ENCODE measurements around the gene GMNN. TPM values are rescaled to one million over a fixed set of nuclear protein-coding genes. Genes with fewer than 3 reads are reported as not detected.
"Not testable (repeated sequence)": the region's sequence is repeated elsewhere in the genome, so short reads cannot be mapped to it uniquely, and the experiment has no call there.

Gene GMNN
- total RNA-seq, 3 donors from 2014 or later: 8.5 to 42.1 (median 27.2) TPM

DNA sequence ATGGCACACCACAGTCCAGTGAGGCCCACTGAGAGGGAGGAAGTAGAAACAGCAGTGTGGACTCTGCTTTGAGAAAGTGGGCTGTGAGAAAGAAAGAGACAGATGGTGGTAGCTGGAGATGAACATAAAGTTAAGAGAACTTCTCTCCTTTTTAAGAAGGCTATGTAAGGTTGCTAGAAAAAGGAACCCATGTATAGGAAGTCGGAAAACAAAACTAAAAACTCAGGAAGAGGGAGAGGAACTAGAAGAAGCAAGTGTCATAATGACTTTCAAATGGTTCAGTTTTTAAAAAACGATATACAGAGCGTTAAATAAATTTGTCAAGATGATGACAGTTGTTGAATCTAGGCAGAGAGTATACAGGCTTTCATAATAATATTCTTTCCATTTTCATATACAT is 25.4 kb upstream of the GMNN start:
- intact Hi-C loops (cut with DNase I; ENCODE audit: low total_unique reads): no loop called here
- Histone ChIP-seq H3K27ac (no peak overlapping the region), H3K4me1 (no peaks in the 10 kb centered on the region), H3K27me3 (no peaks in the 10 kb centered on the region), H3K9me3 (no peaks in the 10 kb centered on the region), H3K4me3 (no peak overlapping the region), H3K36me3 (no peaks in the 10 kb centered on the region)
- DNase-seq (ENCODE audit: low spot score in 2 of 2): no peak
- TF ChIP-seq POLR2A (IDR thresholded peaks at IDR 0.05) (no peak), POLR2AphosphoS5 (IDR thresholded peaks at IDR 0.05) (no peak)
- TF ChIP-seq, protein P1, sequence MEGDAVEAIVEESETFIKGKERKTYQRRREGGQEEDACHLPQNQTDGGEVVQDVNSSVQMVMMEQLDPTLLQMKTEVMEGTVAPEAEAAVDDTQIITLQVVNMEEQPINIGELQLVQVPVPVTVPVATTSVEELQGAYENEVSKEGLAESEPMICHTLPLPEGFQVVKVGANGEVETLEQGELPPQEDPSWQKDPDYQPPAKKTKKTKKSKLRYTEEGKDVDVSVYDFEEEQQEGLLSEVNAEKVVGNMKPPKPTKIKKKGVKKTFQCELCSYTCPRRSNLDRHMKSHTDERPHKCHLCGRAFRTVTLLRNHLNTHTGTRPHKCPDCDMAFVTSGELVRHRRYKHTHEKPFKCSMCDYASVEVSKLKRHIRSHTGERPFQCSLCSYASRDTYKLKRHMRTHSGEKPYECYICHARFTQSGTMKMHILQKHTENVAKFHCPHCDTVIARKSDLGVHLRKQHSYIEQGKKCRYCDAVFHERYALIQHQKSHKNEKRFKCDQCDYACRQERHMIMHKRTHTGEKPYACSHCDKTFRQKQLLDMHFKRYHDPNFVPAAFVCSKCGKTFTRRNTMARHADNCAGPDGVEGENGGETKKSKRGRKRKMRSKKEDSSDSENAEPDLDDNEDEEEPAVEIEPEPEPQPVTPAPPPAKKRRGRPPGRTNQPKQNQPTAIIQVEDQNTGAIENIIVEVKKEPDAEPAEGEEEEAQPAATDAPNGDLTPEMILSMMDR (IDR thresholded peaks at IDR 0.05): no peak

DNA sequence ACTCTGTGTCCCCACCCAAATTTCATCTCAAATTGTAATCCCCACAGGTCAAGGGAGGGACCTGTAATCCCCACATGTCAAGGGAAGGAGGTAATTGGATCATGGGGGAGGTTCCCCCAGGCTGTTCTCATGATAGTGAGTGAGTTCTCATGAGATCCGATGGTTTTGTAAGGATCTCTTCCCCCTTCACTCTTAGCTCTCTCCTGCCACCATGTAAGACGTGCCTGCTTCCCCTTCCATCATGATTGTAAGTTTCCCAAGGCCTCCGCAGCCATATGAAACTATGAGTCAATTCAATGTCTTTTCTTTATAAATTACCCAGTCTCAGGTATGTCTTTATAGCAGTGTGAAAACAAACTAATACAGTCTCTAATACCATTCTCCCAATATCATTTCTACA is 23.9 kb upstream of the GMNN start:
- H3K36me3 ChIP-seq; DNase-seq (ENCODE audit: low spot score in 2 of 2); intact Hi-C loops (cut with DNase I; ENCODE audit: low total_unique reads); H3K4me3 ChIP-seq; H3K4me1 ChIP-seq; H3K27me3 ChIP-seq; H3K27ac ChIP-seq; H3K9me3 ChIP-seq: not testable (repeated sequence)

DNA sequence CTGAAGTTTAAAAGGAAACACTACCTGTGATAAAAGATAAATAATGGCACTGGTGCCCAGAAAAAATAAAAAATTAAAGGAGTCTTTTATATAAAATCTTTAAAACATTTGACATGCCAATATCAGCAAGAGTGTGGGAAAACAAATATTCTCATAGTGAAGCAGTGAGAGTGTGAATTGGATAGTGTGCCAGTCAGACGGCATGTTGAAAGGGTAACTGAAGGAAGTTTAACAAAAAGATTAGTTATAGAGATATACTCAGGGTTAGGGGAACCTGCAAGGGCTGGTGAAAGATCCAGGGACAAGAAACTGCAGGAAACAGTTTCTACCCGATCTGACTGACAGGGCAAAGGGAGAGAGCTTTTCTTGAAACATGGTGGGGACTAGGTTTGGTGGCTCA is 22.2 kb upstream of the GMNN start:
- intact Hi-C loops (cut with DNase I; ENCODE audit: low total_unique reads): no loop called here
- Histone ChIP-seq H3K4me3 (no peak overlapping the region), H3K27ac (no peak overlapping the region), H3K9me3 (no peaks in the 10 kb centered on the region), H3K27me3 (no peaks in the 10 kb centered on the region), H3K4me1 (no peaks in the 10 kb centered on the region), H3K36me3 (no peaks in the 10 kb centered on the region)
- no peak for DNase-seq (ENCODE audit: low spot score in 2 of 2)
- TF ChIP-seq, protein P1 (IDR thresholded peaks at IDR 0.05): no peak
- TF ChIP-seq POLR2A (IDR thresholded peaks at IDR 0.05) (no peak), POLR2AphosphoS5 (IDR thresholded peaks at IDR 0.05) (no peak)

DNA sequence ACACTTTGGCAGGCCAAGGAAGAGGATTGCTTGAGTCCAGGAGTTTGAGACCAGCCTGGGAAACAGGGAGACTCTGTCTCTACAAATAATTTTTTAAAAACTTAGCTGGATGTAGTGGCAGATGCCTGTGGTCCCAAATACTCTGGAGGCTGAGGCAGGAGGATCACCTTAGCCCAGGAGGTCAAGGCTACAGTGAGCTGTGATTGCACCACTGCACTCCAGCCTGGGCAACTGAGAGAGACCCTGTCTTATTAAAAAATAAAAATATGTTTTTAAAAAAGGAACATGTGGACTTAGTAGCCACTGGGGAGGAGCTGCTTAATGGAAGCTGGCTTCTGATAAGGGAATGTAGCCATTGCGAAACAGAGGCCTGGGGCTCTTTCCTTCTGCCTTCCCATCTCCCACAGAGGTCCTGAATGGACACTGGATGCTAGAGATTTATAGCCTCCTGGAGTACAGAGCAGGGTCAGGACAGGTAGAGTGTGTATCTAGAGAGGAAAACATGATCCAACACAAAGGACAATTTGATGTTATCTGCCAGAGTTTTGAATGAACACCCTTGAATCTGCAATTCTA is 21.7 kb upstream of the GMNN start:
- intact Hi-C loops (cut with DNase I; ENCODE audit: low total_unique reads): no loop called here
- Histone ChIP-seq H3K4me1 (no peaks in the 10 kb centered on the region), H3K9me3 (no peaks in the 10 kb centered on the region), H3K27me3 (no peaks in the 10 kb centered on the region), H3K27ac (no peak overlapping the region), H3K36me3 (no peaks in the 10 kb centered on the region), H3K4me3 (no peak overlapping the region)
- DNase-seq (ENCODE audit: low spot score in 2 of 2): no peak
- TF ChIP-seq, protein P1 (IDR thresholded peaks at IDR 0.05): no peak
- TF ChIP-seq POLR2AphosphoS5 (IDR thresholded peaks at IDR 0.05): no peak
- no peak for TF ChIP-seq POLR2A (IDR thresholded peaks at IDR 0.05)

DNA sequence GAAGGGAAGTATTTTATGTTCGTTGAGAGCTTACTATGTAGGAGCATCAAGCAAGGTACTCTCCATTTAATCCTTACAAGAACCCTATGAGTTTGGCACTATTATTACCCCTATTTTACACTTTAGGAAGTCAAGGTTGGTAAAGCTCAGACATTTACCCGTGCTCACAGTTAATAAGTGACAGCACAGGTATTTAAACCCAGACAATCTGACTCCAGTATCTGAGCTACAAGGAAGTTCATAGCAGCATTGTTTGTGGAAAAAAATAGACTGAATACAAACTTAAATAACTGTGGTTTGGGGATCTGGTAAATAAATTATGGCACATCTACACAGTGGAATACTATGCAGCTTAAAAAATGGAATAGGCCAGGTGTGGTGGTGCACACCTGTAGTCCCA is 21.2 kb upstream of the GMNN start:
- Histone ChIP-seq H3K27me3 (no peaks in the 10 kb centered on the region), H3K36me3 (no peaks in the 10 kb centered on the region), H3K4me3 (no peak overlapping the region), H3K27ac (no peak overlapping the region), H3K9me3 (no peaks in the 10 kb centered on the region), H3K4me1 (no peaks in the 10 kb centered on the region)
- no peak for DNase-seq (ENCODE audit: low spot score in 2 of 2)
- intact Hi-C loops (cut with DNase I; ENCODE audit: low total_unique reads): no loop called here
- TF ChIP-seq, protein P1 (IDR thresholded peaks at IDR 0.05): no peak
- TF ChIP-seq POLR2A (IDR thresholded peaks at IDR 0.05) (no peak), POLR2AphosphoS5 (IDR thresholded peaks at IDR 0.05) (no peak)

DNA sequence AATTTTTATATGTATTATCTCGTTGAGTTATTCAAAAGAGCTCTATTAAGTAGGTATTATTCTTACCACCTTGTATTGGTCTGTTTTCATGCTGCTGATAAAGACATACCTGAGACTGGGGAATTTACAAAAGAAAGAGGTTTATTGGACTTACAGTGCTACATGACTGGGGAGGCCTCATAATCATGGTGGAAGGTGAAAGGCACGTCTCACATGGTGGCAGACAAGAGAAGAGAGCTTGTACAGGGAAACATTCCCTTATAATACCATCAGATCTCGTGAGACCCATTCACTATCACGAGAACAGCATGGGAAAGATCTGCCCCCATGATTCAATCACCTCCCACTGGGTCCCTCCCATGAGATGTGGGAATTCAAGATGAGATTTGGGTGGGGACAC is 20.4 kb upstream of the GMNN start:
- H3K9me3 ChIP-seq; H3K36me3 ChIP-seq; H3K4me1 ChIP-seq; intact Hi-C loops (cut with DNase I; ENCODE audit: low total_unique reads); H3K27me3 ChIP-seq; H3K4me3 ChIP-seq; DNase-seq (ENCODE audit: low spot score in 2 of 2); H3K27ac ChIP-seq: not testable (repeated sequence)

Data from breast epithelium (tissue), 4 donors.